Activated gamma-delta T cell (primary cell): ENCODE results near the gene GUCD1.

ENCODE experiments used
- DNase-seq: peaks from one replicate; lab custom pipeline; 2025; lab: John Stamatoyannopoulos, UW

Gene GUCD1

GRCh38 chr22:24526191-24526590 is 28.7 kb downstream of the GUCD1 start:
- no peak for DNase-seq

- DNase-seq = no peak
Observed at GRCh38 chr22:24525416-24526037, 29.4 kb downstream of the GUCD1 start.

- DNase-seq = no peak
Observed at GRCh38 chr22:24523873-24524272, 31.1 kb downstream of the GUCD1 start.

GRCh38 chr22:24521791-24522245 is 33.1 kb downstream of the GUCD1 start:
- DNase-seq = no peak

- no peak for DNase-seq
Observed at GRCh38 chr22:24519496-24519895, 35.4 kb downstream of the GUCD1 start.

- no peak for DNase-seq
Observed at GRCh38 chr22:24518771-24519485, 36.0 kb downstream of the GUCD1 start.

GRCh38 chr22:24518228-24518627 is 36.7 kb downstream of the GUCD1 start:
- DNase-seq = no peak

GRCh38 chr22:24517446-24517845 is 37.5 kb downstream of the GUCD1 start:
- DNase-seq = no peak

GRCh38 chr22:24516301-24516737 is 38.6 kb downstream of the GUCD1 start:
- DNase-seq = no peak

GRCh38 chr22:24515027-24515338 is 40.0 kb downstream of the GUCD1 start:
- no peak for DNase-seq

- DNase-seq = no peak
Observed at GRCh38 chr22:24514241-24515026, 40.5 kb downstream of the GUCD1 start.

- DNase-seq = no peak
Observed at GRCh38 chr22:24513378-24514240, 41.3 kb downstream of the GUCD1 start.

- DNase-seq = no peak
Observed at GRCh38 chr22:24512043-24512442, 42.9 kb downstream of the GUCD1 start.

GRCh38 chr22:24510637-24511625 is 44.0 kb downstream of the GUCD1 start:
- DNase-seq = no peak

- DNase-seq = no peak
Observed at GRCh38 chr22:24507716-24508115, 47.2 kb downstream of the GUCD1 start.

- DNase-seq = no peak
Observed at GRCh38 chr22:24506802-24507438, 48.0 kb downstream of the GUCD1 start.

- no peak for DNase-seq
Observed at GRCh38 chr22:24504956-24505736, 49.8 kb downstream of the GUCD1 start.

- DNase-seq = no peak
Observed at GRCh38 chr22:24504540-24504939, 50.4 kb downstream of the GUCD1 start.

- no peak for DNase-seq
Observed at GRCh38 chr22:24503843-24504338, 51.0 kb downstream of the GUCD1 start.
